HG02678 (cell line): ENCODE measurements around the gene POLE2.
A peak's percentile ranks its signal among the peaks of the same experiment; 100 is the strongest.
"Not testable (repeated sequence)": the region's sequence is repeated elsewhere in the genome, so short reads cannot be mapped to it uniquely, and the experiment has no call there.

ENCODE experiments used
- ATAC-seq: cut with Tn5 transposase; IDR thresholded peaks from one replicate; pipeline ENCODE4 v1.9.1; 2021; ENCODE audit warnings: mild to moderate bottlenecking, moderate library complexity; ENCODE audit not compliant: unreplicated experiment

POLE2 gene

DNA sequence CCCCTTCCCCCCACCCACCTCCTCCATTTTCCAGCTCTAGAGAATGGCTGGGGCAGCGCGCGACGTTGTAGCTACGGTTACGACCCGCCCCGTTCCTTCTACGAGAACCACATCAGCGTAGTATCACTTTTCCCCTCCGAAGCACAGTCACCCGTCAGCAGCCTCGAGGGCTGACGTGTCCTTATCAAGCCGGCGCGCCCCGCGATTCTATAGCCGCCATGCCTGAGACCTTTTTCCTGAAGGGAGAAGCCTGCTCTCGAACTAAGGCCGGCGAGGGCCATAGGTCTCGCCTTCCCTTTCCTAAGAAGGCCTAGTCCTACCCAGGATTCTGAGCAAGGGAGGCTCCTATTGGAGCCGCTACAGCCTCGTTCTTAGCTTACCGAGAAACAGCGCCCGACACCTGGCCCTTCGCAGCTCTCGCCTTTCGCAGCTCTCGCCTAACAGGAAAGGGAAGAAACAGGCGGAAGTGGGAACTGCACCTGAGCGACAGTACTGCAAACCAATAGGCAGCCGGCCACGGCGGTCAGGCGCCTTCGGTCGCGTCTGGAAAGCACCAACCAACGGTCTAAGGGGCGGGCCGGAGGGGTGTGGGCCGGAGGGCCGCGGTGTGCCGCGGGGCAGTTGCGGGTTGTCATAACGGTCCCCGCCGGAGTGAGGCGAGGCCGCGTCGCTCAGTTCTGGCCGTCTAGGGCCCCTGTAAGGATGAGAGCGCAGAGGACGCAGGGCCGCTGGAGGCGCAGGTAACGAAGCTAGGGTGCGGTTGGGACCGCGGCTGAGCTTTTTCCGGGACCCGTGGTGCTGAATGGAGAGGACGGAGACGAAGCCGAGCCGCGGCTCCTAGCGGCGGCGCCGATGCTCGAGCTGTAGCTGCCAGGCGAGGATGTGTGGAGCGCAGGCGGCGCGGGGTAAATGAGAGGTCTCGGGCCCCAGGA lies 67.6 kb downstream of the POLE2 start, which contains the start of the genes MGAT2 and RPL36AL:
TSS of gene MGAT2 (plus strand) at position 618 of the 932 bp plus-strand sequence. CDS start 470 bp downstream, outside the sequence.
TSS of gene RPL36AL (minus strand) at position 445 of the 932 bp plus-strand sequence. CDS start 1,522 bp downstream, outside the sequence.
- peak; percentile 94 for ATAC-seq

- no peak for ATAC-seq
Observed at GRCh38 chr14:49619730-49620129, 68.3 kb downstream of the POLE2 start.

- not testable (repeated sequence) for ATAC-seq
Observed at GRCh38 chr14:49619273-49619672, 68.7 kb downstream of the POLE2 start.

GRCh38 chr14:49617852-49618519 lies 70.0 kb downstream of the POLE2 start:
- ATAC-seq = no peak

DNA sequence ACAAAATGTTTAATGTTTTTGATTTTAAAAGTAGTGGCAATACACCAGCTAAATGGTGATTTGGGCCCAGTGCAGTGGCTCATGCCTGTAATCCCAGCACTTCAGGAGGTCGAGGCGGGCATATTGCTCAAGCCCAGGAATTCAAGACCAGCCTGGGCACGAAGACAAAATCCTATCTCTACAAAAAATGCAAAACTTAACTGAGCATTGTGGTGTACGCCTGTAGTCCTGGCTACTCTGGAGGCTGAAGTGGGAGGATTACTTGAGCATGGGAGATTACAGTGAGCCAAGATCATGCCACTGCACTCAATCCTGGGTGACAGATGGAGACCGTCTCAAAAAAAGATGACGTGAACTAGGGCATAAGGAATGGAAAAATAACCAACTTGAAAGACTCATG lies 72.2 kb downstream of the POLE2 start:
- ATAC-seq = no peak

DNA sequence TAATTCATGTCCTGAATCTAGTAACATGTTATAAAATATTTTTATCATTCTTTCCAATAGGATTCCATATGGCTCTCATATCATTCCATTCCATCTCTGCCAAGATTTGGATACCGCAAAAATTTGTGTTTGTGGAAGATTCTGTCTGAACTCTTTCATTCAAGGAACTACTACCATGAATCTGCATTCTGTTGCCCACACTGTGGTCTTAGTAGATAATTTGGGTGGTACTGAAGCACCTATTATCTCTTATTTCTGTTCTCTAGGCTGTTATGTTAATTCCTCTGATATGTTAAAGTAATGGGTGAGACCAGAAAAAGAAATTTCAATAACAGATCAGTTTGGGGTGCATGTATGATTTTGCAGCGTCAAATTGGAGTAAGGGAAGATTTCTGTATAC lies 73.8 kb downstream of the POLE2 start:
- no peak for ATAC-seq

GRCh38 chr14:49612671-49613070 lies 75.3 kb downstream of the POLE2 start:
- no peak for ATAC-seq

DNA sequence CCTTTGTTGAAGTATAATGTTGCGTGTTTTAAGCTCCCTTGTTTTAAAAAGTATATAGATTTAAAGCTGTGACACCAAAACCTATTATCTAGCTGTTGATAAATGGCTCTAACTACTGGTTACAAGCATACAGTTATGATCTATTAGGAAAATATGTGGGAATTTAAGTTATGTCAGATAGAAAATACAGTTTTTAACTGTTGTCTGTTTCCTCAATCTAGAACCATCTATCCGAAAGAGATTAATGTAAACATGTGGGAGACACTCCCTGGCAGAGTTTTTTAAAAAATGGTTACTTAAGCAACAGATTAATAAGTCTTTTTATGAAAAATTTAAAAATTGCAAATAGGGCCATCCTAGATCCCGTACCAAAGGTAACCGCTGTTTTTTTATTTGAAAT lies 75.8 kb downstream of the POLE2 start:
- no peak for ATAC-seq

GRCh38 chr14:49607583-49607982 lies 80.4 kb downstream of the POLE2 start:
- ATAC-seq = no peak

DNA sequence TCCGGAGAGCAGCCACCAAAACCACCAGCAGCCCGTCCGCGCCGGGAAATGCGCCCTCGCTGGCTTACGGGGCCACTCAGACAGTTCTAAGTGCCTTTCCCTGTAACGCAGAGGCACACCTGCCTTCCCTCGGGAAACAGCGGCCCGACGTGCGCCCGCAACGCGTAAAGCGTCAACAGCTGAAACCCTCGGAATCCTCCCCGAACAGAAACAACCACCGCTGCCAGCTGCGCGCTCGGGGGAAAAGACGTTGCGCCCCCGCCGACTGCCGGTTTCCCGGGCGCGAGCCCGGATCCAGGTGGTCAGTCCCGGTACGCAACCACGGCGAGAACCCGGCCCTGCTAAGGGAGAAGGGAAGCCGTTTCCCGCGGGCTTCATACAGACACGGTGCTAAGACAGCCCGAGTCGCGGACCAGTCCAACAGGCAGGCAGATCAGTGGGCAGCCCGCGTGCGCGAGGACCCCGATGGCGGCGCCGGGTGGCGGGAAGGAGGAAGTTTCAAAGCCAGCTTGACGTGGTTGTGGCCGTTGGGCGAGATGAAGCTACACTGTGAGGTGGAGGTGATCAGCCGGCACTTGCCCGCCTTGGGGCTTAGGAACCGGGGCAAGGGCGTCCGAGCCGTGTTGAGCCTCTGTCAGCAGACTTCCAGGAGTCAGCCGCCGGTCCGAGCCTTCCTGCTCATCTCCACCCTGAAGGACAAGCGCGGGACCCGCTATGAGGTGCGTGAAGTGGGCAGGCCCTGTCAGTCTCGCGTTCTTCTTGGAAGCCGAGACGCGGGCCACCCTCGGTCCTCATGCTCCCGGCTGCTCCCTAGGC lies 89.3 kb downstream of the POLE2 start, which contains the start of gene LRR1:
TSS of gene LRR1 (plus strand) at position 456 of the 816 bp plus-strand sequence. CDS start at position 537, 81 bp downstream.
- ATAC-seq = peak; percentile 58

DNA sequence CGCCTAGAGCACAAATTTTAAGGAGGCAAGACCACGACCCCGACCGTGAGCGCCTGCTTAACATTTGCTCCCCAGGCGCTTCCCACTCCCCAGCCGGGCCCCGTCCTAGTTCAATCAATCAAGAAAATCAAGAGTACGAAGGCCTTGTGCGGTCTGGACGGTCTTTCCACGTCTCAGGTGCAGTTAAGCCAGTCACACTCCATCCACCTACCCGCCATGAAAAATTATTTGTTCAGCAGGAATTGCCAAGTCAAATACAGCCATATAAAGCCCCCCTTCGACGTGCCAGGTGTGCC lies 89.9 kb downstream of the POLE2 start:
- peak; percentile 0 for ATAC-seq

DNA sequence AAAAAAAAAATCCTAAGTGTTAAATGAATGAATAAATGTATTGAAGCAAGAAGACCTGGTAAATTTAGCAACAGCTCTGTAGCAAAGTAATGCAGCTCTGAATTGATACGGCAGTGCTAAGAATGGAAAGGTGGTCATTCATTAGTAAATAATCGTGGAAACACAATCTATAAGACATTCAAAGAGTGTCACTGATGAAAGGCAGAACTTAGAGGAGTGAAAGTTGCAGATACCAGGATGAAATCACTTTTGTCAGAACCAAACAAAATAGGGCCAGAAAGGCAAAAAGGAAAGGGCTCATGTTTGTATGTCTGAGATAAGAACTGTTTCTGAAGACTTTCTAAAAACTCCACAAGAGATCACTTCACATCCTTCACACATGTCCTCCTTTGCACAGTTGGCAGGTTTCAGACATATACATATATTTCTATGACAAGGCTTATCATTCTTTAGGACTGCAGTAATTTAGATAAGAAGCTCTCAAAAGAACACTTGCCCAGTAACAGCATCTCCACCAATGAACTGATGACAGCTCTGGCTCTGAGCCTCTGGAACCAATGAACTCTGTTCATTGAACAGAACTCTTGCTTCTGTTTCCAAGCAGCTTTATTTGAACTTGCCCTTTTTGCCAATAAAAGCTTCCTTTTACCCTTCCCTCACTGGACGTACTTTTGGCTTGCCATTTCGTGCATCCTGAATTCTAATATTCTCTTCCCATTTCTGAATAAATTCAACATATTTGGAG lies 93.5 kb downstream of the POLE2 start:
- ATAC-seq = no peak
